ENCODE data around the gene ELFN2.

The ELFN2 gene

DNA sequence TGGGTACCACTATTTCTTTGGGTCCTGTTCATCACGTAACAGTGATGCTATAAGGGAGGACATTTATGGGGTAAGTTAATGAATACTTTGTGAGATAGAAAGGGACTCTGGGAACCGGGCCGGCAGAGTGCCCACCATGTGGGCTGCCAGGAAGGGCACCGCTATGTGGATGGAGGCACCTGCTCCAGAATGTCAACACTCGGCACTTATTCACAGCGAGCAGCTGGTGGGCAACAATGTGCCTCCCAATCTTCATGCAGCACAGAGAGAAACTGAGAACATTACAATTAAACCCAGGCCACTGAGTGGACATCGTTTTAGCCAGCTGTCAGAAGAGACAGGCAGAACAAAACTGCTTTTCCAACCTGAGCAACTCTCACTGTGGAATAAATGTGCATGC, 15.8 kb upstream of the ELFN2 start:
- H3K4me3 ChIP-seq (replicated peaks; ENCODE audit: low read depth, low read length) = no peak overlapping the region
- no peak for DNase-seq (ENCODE audit: extremely low read depth, insufficient read length)
- H3K36me3 ChIP-seq (ENCODE audit: control insufficient read depth, insufficient read depth, low read length) = no peaks in the 10 kb centered on the region
- TF ChIP-seq, protein P1, sequence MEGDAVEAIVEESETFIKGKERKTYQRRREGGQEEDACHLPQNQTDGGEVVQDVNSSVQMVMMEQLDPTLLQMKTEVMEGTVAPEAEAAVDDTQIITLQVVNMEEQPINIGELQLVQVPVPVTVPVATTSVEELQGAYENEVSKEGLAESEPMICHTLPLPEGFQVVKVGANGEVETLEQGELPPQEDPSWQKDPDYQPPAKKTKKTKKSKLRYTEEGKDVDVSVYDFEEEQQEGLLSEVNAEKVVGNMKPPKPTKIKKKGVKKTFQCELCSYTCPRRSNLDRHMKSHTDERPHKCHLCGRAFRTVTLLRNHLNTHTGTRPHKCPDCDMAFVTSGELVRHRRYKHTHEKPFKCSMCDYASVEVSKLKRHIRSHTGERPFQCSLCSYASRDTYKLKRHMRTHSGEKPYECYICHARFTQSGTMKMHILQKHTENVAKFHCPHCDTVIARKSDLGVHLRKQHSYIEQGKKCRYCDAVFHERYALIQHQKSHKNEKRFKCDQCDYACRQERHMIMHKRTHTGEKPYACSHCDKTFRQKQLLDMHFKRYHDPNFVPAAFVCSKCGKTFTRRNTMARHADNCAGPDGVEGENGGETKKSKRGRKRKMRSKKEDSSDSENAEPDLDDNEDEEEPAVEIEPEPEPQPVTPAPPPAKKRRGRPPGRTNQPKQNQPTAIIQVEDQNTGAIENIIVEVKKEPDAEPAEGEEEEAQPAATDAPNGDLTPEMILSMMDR (IDR thresholded peaks at IDR 0.05; ENCODE audit: insufficient read depth, low read length, poor library complexity, severe bottlenecking) = no peak
- 0 out of 2 replicates have a peak, but pooled peaks cover 2% of the 10 kb centered on the region for H3K27me3 ChIP-seq (replicated peaks; ENCODE audit: control insufficient read depth, insufficient read depth, low read length)

DNA sequence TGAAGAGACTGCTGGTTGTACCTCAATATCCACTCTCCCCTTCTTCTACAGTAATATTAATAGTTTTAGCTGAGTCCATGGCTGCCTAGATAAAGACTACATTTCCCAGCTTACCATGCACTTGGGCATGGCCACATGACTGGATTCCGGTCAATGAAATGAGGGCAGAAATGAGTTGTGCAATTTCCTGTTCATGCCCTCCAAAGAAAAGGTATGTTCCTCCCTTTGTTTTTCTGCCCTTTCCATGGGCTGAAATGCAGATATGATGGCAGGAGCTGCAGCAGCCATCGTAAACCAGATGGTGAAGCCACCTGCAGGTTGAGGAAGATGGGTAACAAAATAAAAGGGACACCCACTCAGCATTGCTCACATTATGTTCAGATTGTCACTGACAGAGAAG, 15.3 kb upstream of the ELFN2 start:
- Histone ChIP-seq H3K4me3 (replicated peaks; ENCODE audit: low read depth, low read length) (no peak overlapping the region), H3K36me3 (ENCODE audit: control insufficient read depth, insufficient read depth, low read length) (no peaks in the 10 kb centered on the region), H3K27me3 (replicated peaks; ENCODE audit: control insufficient read depth, insufficient read depth, low read length) (0 out of 2 replicates have a peak, but pooled peaks cover 2% of the 10 kb centered on the region)
- DNase-seq (ENCODE audit: extremely low read depth, insufficient read length) = no peak
- TF ChIP-seq, protein P1 (IDR thresholded peaks at IDR 0.05; ENCODE audit: insufficient read depth, low read length, poor library complexity, severe bottlenecking) = no peak

DNA sequence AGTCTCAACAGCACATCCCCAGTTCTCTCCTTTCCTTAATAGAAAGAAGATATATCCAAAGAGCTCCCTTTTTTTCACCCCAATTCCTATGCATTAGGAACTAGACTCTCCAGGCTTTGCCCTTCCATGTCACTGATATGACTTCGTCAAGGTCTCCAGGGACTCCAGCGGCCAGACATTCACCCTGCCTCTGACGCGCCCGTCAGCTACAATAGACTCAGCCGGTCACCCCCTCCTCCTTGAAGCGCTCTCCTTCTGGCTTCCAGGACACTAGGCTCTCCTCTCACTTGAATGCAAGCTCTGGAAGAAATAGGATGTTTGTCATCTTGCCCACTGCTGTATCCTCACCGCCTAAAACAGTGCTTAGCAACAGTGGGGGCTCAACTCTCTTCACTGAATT, 14.9 kb upstream of the ELFN2 start:
- TF ChIP-seq, protein P1 (IDR thresholded peaks at IDR 0.05; ENCODE audit: insufficient read depth, low read length, poor library complexity, severe bottlenecking) = no peak
- Histone ChIP-seq H3K4me3 (replicated peaks; ENCODE audit: low read depth, low read length) (no peak overlapping the region), H3K36me3 (ENCODE audit: control insufficient read depth, insufficient read depth, low read length) (no peaks in the 10 kb centered on the region), H3K27me3 (replicated peaks; ENCODE audit: control insufficient read depth, insufficient read depth, low read length) (0 out of 2 replicates have a peak, but pooled peaks cover 2% of the 10 kb centered on the region)
- no peak for DNase-seq (ENCODE audit: extremely low read depth, insufficient read length)

DNA sequence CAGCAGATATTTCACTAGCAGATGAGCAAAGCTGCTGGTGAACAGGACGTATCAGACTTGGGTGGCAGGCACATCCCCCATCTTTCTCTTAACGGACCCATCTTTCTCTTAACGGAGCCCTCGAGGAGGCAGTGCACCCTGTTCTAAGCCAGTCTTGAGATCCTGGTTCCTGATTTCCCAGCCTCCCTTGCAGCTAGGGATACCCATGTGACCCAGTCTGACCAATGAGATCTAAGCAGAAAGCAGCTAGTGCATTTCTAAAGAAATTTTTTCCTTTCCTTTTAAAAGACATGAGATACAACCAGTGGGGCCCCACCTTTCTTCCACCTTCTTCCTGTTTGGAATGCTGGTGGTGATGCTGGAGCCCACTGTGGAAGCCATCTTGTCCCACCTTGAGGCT, 13.6 kb upstream of the ELFN2 start:
- Histone ChIP-seq H3K27me3 (replicated peaks; ENCODE audit: control insufficient read depth, insufficient read depth, low read length) (0 out of 2 replicates have a peak, but pooled peaks cover 2% of the 10 kb centered on the region), H3K36me3 (ENCODE audit: control insufficient read depth, insufficient read depth, low read length) (no peaks in the 10 kb centered on the region), H3K4me3 (replicated peaks; ENCODE audit: low read depth, low read length) (no peak overlapping the region)
- DNase-seq (ENCODE audit: extremely low read depth, insufficient read length) = no peak
- TF ChIP-seq, protein P1 (IDR thresholded peaks at IDR 0.05; ENCODE audit: insufficient read depth, low read length, poor library complexity, severe bottlenecking) = no peak

DNA sequence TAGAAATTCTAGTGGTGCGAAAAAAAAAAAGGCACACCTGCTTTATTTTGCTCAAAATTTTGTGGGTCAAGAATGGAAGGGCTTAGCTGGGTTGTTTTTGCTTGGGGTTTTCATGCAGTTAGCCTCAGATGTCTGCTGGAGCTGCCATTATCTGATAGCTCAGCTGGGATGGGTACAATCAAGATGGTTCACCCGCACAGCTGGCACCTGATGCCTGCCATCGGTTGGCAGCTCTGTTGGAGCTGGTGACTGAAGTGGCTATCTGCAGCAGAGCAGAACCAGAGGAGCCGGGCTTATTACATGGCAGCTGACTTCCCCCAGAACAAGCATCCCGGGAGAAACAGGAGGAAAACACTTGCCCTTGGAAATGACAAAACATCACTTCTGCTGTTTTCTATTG, 12.1 kb upstream of the ELFN2 start:
- no peak overlapping the region for H3K4me3 ChIP-seq (replicated peaks; ENCODE audit: low read depth, low read length)
- TF ChIP-seq, protein P1 (IDR thresholded peaks at IDR 0.05; ENCODE audit: insufficient read depth, low read length, poor library complexity, severe bottlenecking) = no peak
- DNase-seq (ENCODE audit: extremely low read depth, insufficient read length) = no peak
- 0 out of 2 replicates have a peak, but pooled peaks cover 2% of the 10 kb centered on the region for H3K27me3 ChIP-seq (replicated peaks; ENCODE audit: control insufficient read depth, insufficient read depth, low read length)
- H3K36me3 ChIP-seq (ENCODE audit: control insufficient read depth, insufficient read depth, low read length) = no peaks in the 10 kb centered on the region

Data from GM06990 (cell line).